Measurements from ENCODE around the gene DCP1A. TPM values are rescaled to one million over a fixed set of nuclear protein-coding genes. Genes with fewer than 3 reads are reported as not detected.

DCP1A gene
- total RNA-seq, 1 donor from 2014 or later = 25.0 TPM

- H3K4me3 ChIP-seq (ENCODE audit: insufficient read depth, low read depth, low read length) = no peak overlapping the region
- DNase-seq (ENCODE audit: low read depth) (no peak), FAIRE-seq (no peak)
- peaks cover 10% of the 10 kb centered on the region for H3K79me2 ChIP-seq (ENCODE audit: insufficient read depth, low read length)
- no peak overlapping the region for H3K9ac ChIP-seq (ENCODE audit: low read length)
- no peaks in the 10 kb centered on the region for H3K9me3 ChIP-seq (ENCODE audit: insufficient read depth, low read depth, low read length)
- H4K20me1 ChIP-seq (ENCODE audit: insufficient read depth, low read length) = peaks cover 6% of the 10 kb centered on the region
- H3K4me1 Mint-ChIP-seq (ENCODE audit: low read depth, unreplicated experiment) = no peaks in the 10 kb centered on the region
- no peak overlapping the region for H3K27ac Mint-ChIP-seq (ENCODE audit: unreplicated experiment)
- no peaks in the 10 kb centered on the region for H3K27me3 Mint-ChIP-seq (ENCODE audit: low read depth, unreplicated experiment)
- H3K27ac ChIP-seq (ENCODE audit: low read depth, low read length) = no peak overlapping the region
- no peak overlapping the region for H2AFZ ChIP-seq (ENCODE audit: low read depth, low read length)
- H3K36me3 ChIP-seq (ENCODE audit: insufficient read depth, low read length) = peaks cover 38% of the 10 kb centered on the region
- no peaks in the 10 kb centered on the region for H3K4me1 ChIP-seq (ENCODE audit: insufficient read depth, low read length)
- H3K9me3 Mint-ChIP-seq (ENCODE audit: unreplicated experiment) = no peaks in the 10 kb centered on the region
- TF ChIP-seq CTCF (IDR thresholded peaks at IDR 0.05; ENCODE audit: insufficient read depth, low read depth, low read length) = no peak
- TF ChIP-seq EZH2 (IDR thresholded peaks at IDR 0.05; ENCODE audit: insufficient read depth, low read length) = no peak
- H3K4me3 Mint-ChIP-seq (ENCODE audit: unreplicated experiment) = no peak overlapping the region
- peaks cover 10% of the 10 kb centered on the region for H3K36me3 Mint-ChIP-seq (ENCODE audit: low read depth, unreplicated experiment)
- H3K27me3 ChIP-seq (ENCODE audit: insufficient read depth, low read length) = no peaks in the 10 kb centered on the region
- no peak overlapping the region for H3K4me2 ChIP-seq (ENCODE audit: low read length)
Observed at GRCh38 chr3:53312832-53313231, 34.5 kb downstream of the DCP1A start.

GRCh38 chr3:53311882-53312281 is 35.5 kb downstream of the DCP1A start:
- H3K4me1 Mint-ChIP-seq (ENCODE audit: low read depth, unreplicated experiment) = no peaks in the 10 kb centered on the region
- peaks cover 8% of the 10 kb centered on the region for H3K79me2 ChIP-seq (ENCODE audit: insufficient read depth, low read length)
- peaks cover 6% of the 10 kb centered on the region for H4K20me1 ChIP-seq (ENCODE audit: insufficient read depth, low read length)
- H3K27ac ChIP-seq (ENCODE audit: low read depth, low read length) = no peak overlapping the region
- FAIRE-seq (no peak), DNase-seq (ENCODE audit: low read depth) (no peak)
- H3K9ac ChIP-seq (ENCODE audit: low read length) = no peak overlapping the region
- no peaks in the 10 kb centered on the region for H3K27me3 Mint-ChIP-seq (ENCODE audit: low read depth, unreplicated experiment)
- no peak overlapping the region for H3K4me3 Mint-ChIP-seq (ENCODE audit: unreplicated experiment)
- H3K36me3 Mint-ChIP-seq (ENCODE audit: low read depth, unreplicated experiment) = peaks cover 10% of the 10 kb centered on the region
- peaks cover 44% of the 10 kb centered on the region for H3K36me3 ChIP-seq (ENCODE audit: insufficient read depth, low read length)
- no peaks in the 10 kb centered on the region for H3K4me1 ChIP-seq (ENCODE audit: insufficient read depth, low read length)
- no peak overlapping the region for H2AFZ ChIP-seq (ENCODE audit: low read depth, low read length)
- H3K27me3 ChIP-seq (ENCODE audit: insufficient read depth, low read length) = no peaks in the 10 kb centered on the region
- TF ChIP-seq CTCF (IDR thresholded peaks at IDR 0.05; ENCODE audit: insufficient read depth, low read depth, low read length) = no peak
- no peak overlapping the region for H3K4me2 ChIP-seq (ENCODE audit: low read length)
- H3K27ac Mint-ChIP-seq (ENCODE audit: unreplicated experiment) = no peak overlapping the region
- no peaks in the 10 kb centered on the region for H3K9me3 Mint-ChIP-seq (ENCODE audit: unreplicated experiment)
- no peaks in the 10 kb centered on the region for H3K9me3 ChIP-seq (ENCODE audit: insufficient read depth, low read depth, low read length)
- no peak overlapping the region for H3K4me3 ChIP-seq (ENCODE audit: insufficient read depth, low read depth, low read length)

- no peak overlapping the region for H2AFZ ChIP-seq (ENCODE audit: low read depth, low read length)
- H3K9me3 ChIP-seq (ENCODE audit: insufficient read depth, low read depth, low read length) = no peaks in the 10 kb centered on the region
- H3K27ac Mint-ChIP-seq (ENCODE audit: unreplicated experiment) = peak overlapping the region; percentile 26
- H3K4me1 Mint-ChIP-seq (ENCODE audit: low read depth, unreplicated experiment) = peaks cover 3% of the 10 kb centered on the region
- no peak overlapping the region for H3K4me2 ChIP-seq (ENCODE audit: low read length)
- no peaks in the 10 kb centered on the region for H3K4me1 ChIP-seq (ENCODE audit: insufficient read depth, low read length)
- no peak overlapping the region for H3K27ac ChIP-seq (ENCODE audit: low read depth, low read length)
- H3K27me3 Mint-ChIP-seq (ENCODE audit: low read depth, unreplicated experiment) = no peaks in the 10 kb centered on the region
- no peak overlapping the region for H3K4me3 Mint-ChIP-seq (ENCODE audit: unreplicated experiment)
- H4K20me1 ChIP-seq (ENCODE audit: insufficient read depth, low read length) = peaks cover 11% of the 10 kb centered on the region
- H3K79me2 ChIP-seq (ENCODE audit: insufficient read depth, low read length) = no peaks in the 10 kb centered on the region
- TF ChIP-seq CTCF (IDR thresholded peaks at IDR 0.05; ENCODE audit: insufficient read depth, low read depth, low read length) = no peak
- TF ChIP-seq EZH2 (IDR thresholded peaks at IDR 0.05; ENCODE audit: insufficient read depth, low read length) = no peak
- DNase-seq (ENCODE audit: low read depth) (no peak), FAIRE-seq (no peak)
- peaks cover 4% of the 10 kb centered on the region for H3K36me3 Mint-ChIP-seq (ENCODE audit: low read depth, unreplicated experiment)
- H3K9me3 Mint-ChIP-seq (ENCODE audit: unreplicated experiment) = no peaks in the 10 kb centered on the region
- no peak overlapping the region for H3K9ac ChIP-seq (ENCODE audit: low read length)
- H3K36me3 ChIP-seq (ENCODE audit: insufficient read depth, low read length) = peaks cover 29% of the 10 kb centered on the region
- no peaks in the 10 kb centered on the region for H3K27me3 ChIP-seq (ENCODE audit: insufficient read depth, low read length)
- no peak overlapping the region for H3K4me3 ChIP-seq (ENCODE audit: insufficient read depth, low read depth, low read length)
Observed at GRCh38 chr3:53303957-53304356, 43.4 kb downstream of the DCP1A start.
